H1 (cell line): ENCODE data around the gene PTCSC3.

ENCODE experiments used
- BRCA1 ChIP-seq: IDR thresholded peaks from 2 replicates; pipeline ENCODE4 v1.6.1; 2012; ENCODE audit warnings: low read depth, low read length, improper control_type of control experiment
- CEBPB ChIP-seq: IDR thresholded peaks from 2 replicates; pipeline ENCODE4 v1.6.1; 2012; ENCODE audit warnings: low read depth, low read length
- EGR1 ChIP-seq: IDR thresholded peaks from 2 replicates; pipeline ENCODE4 v1.6.1; 2011; ENCODE audit warnings: low read depth, low read length, borderline replicate concordance
- EP300 ChIP-seq, 2 experiments: IDR thresholded peaks; 1 replicate in 1 of 2; 2 replicates in 1 of 2; pipeline ENCODE4 v1.6.1; 2011 to 2012; ENCODE audit warnings: low read depth in 2 of 2, low read length in 2 of 2, mild to moderate bottlenecking in 2 of 2, borderline replicate concordance in 1 of 2, inconsistent platforms in 1 of 2, moderate library complexity in 1 of 2
- EZH2 ChIP-seq: fragments of 200-600 bp; sonication (generic); IDR thresholded peaks from 2 replicates; pipeline ENCODE4 v1.7.1; 2012; ENCODE audit warnings: low read depth, mild to moderate bottlenecking, moderate library complexity, low read length, inconsistent platforms; ENCODE audit not compliant: severe bottlenecking
- KDM1A ChIP-seq: fragments of 200-600, 300-600 bp; sonication (generic); IDR thresholded peaks from 2 replicates; pipeline ENCODE4 v1.7.1; 2016; ENCODE audit warnings: mild to moderate bottlenecking, low read length, borderline replicate concordance
- POLR2A ChIP-seq, 2 experiments: IDR thresholded peaks; 1 replicate in 1 of 2; 2 replicates in 1 of 2; pipeline ENCODE4 v1.6.1; 2011; ENCODE audit warnings: low read depth in 2 of 2, low read length in 2 of 2, mild to moderate bottlenecking in 2 of 2; ENCODE audit errors: control extremely low read depth in 1 of 2
- RFX5 ChIP-seq: IDR thresholded peaks from 2 replicates; pipeline ENCODE4 v1.6.1; 2011; ENCODE audit warnings: low read depth, low read length, improper control_type of control experiment, borderline replicate concordance
- SIRT6 ChIP-seq: IDR thresholded peaks from one replicate; pipeline ENCODE4 v1.7.1; 2012; ENCODE audit warnings: low read length, inconsistent platforms
- SIX5 ChIP-seq: IDR thresholded peaks from 2 replicates; pipeline ENCODE4 v1.6.1; 2011; ENCODE audit warnings: mild to moderate bottlenecking, low read depth, low read length
- TF ChIP-seq, protein P1 (sequence below), 3 experiments: IDR thresholded peaks; 1 replicate in 2 of 3; 2 replicates in 1 of 3; pipeline versions ENCODE4 v1.5.1 to v1.6.1; 2011; ENCODE audit warnings: low read length in 3 of 3, mild to moderate bottlenecking in 3 of 3, inconsistent platforms in 2 of 3, low read depth in 1 of 3, moderate library complexity in 1 of 3; ENCODE audit not compliant: insufficient read depth in 1 of 3; ENCODE audit errors: control extremely low read depth in 1 of 3
- TF ChIP-seq, protein P2 (sequence below): IDR thresholded peaks from 2 replicates; pipeline ENCODE4 v1.6.1; 2012; ENCODE audit warnings: low read length, inconsistent platforms

DNA sequence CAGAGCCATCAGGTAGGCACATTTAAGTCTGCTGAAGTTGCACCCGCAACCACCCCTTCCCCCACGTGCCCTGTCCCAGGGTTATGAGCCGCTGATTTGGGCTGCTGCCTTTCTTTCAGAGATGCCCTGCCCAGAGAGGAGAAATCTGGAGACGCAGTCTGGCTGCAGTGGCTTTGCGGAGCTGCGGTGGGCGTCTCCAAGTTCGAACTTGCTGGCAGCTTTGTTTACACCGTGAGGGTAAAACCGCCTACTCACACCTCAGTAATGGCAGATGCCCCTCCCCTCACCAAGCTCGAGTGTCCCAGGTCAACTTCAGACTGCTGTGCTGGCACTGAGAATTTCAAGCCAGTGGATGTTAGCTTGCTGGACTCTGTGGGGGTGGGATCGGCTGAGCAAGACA is 14.7 kb downstream of the PTCSC3 start:
- TF ChIP-seq, protein P1, sequence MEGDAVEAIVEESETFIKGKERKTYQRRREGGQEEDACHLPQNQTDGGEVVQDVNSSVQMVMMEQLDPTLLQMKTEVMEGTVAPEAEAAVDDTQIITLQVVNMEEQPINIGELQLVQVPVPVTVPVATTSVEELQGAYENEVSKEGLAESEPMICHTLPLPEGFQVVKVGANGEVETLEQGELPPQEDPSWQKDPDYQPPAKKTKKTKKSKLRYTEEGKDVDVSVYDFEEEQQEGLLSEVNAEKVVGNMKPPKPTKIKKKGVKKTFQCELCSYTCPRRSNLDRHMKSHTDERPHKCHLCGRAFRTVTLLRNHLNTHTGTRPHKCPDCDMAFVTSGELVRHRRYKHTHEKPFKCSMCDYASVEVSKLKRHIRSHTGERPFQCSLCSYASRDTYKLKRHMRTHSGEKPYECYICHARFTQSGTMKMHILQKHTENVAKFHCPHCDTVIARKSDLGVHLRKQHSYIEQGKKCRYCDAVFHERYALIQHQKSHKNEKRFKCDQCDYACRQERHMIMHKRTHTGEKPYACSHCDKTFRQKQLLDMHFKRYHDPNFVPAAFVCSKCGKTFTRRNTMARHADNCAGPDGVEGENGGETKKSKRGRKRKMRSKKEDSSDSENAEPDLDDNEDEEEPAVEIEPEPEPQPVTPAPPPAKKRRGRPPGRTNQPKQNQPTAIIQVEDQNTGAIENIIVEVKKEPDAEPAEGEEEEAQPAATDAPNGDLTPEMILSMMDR (IDR thresholded peaks at IDR 0.05; ENCODE audit: control extremely low read depth in 1 of 3, insufficient read depth in 1 of 3, low read depth in 1 of 3, low read length in 3 of 3), result no peak
- TF ChIP-seq POLR2A (IDR thresholded peaks at IDR 0.05; ENCODE audit: control extremely low read depth in 1 of 2, low read depth in 2 of 2, low read length in 2 of 2), result no peak
- no peak for TF ChIP-seq CEBPB
- no peak for TF ChIP-seq EZH2
- TF ChIP-seq SIRT6, result no peak
- no peak for TF ChIP-seq KDM1A
- no peak for TF ChIP-seq EP300 (IDR thresholded peaks at IDR 0.05; ENCODE audit: borderline replicate concordance in 1 of 2, low read depth in 2 of 2, low read length in 2 of 2)
- no peak for TF ChIP-seq BRCA1
- TF ChIP-seq, protein P2, sequence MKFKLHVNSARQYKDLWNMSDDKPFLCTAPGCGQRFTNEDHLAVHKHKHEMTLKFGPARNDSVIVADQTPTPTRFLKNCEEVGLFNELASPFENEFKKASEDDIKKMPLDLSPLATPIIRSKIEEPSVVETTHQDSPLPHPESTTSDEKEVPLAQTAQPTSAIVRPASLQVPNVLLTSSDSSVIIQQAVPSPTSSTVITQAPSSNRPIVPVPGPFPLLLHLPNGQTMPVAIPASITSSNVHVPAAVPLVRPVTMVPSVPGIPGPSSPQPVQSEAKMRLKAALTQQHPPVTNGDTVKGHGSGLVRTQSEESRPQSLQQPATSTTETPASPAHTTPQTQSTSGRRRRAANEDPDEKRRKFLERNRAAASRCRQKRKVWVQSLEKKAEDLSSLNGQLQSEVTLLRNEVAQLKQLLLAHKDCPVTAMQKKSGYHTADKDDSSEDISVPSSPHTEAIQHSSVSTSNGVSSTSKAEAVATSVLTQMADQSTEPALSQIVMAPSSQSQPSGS, result no peak
- TF ChIP-seq EGR1, result no peak
- TF ChIP-seq SIX5, result no peak
- no peak for TF ChIP-seq RFX5
